NCI-H82 treated with DMSO at 0.1 percent for 48 hours (cell line): ENCODE results near the gene CLK3.
A peak's percentile ranks its signal among the peaks of the same experiment; 100 is the strongest.
"Not testable (repeated sequence)": the region's sequence is repeated elsewhere in the genome, so short reads cannot be mapped to it uniquely, and the experiment has no call there.

ENCODE experiments used
- DNase-seq: peaks from one replicate; lab custom pipeline; 2025; ENCODE audit not compliant: unreplicated experiment; lab: John Stamatoyannopoulos, UW

The CLK3 gene

DNA sequence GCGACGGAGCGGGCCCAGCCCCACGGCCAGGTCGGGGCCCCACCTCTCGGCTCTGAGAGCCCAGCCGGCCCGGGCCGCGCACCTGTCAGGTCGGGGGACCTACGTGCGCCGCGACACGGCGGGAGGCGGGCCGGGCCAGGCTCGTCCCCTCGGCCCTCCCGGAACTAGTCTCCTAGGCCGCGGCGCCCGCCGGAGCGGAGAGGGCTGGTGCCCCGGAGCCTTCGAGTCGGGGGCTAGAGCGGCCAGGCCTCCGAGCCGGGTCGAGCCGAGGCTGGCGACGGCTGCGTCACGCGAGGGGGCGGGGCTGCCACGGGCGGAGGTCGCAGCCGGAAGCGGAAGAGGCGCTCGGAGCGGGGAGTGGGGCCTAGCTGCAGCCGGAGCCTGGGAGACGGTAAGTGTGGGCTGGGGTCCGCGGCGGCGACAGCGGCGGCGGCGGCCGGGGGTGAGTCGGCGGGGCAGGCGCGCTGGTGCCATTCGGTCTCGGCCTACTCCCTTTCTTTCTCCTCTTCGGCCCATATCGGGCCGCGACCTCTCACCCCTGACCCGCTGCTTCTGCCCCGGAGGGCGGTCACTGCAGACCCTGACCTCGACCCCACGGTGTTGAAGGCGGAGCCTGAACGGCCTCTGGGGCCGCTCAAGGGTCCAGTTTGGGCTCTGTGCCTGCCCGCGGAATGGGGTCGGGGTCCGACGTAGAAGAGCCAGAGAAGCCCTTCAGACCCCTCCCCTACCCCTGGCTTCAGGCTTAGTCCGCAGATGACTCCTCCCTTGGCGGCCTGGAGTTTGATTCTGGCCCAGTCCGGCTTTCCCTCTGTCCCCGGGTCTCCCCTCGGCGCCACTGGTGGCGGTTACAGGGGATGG lies at the start of gene CLK3:
Gene CLK3 (plus strand): TSS at position 329 of the 858 bp plus-strand sequence. CDS start 3,361 bp downstream, outside the sequence.
- DNase-seq, result peak; percentile 89

DNA sequence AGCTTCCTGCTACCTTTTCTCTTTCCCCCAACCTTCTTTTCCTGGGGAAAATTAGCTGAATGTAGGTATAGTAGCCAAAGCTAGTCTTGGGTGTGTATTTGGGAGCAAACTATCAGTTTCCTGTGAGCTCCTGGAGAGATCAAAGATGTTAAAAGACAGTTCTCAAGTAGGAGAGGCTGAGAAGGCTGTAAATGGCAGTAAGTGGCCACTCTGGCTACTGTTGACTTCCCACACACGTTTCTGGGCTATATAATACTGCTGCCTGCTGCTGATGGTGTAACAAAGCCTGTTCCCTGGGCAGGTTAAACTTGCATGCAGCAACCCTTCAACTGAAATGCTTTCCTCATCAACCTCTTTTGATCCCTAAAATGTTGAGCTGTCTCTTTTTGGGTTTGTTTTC lies 47.0 kb upstream of the CLK3 start:
- DNase-seq, result no peak

DNA sequence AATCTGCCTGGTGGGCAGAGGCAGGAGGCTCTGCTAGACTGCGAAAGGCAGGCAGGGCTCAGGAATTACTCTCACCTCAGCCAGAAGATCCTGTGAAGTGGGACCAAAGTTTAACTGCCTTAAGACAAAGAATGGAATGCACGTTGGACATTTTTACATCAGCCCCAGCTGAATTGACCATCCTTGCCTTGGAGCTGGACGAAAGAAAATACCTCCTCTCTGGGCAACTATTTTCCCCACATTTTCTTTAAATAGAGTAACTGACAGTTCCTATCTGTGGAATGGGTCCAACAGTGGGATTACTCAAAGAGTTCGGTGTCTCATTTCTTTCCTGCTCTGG lies 45.9 kb upstream of the CLK3 start:
- no peak for DNase-seq

GRCh38 chr15:74571191-74571590 lies 44.4 kb upstream of the CLK3 start:
- DNase-seq, result no peak

- DNase-seq, result no peak
Observed at GRCh38 chr15:74573987-74574386, 41.6 kb upstream of the CLK3 start.

DNA sequence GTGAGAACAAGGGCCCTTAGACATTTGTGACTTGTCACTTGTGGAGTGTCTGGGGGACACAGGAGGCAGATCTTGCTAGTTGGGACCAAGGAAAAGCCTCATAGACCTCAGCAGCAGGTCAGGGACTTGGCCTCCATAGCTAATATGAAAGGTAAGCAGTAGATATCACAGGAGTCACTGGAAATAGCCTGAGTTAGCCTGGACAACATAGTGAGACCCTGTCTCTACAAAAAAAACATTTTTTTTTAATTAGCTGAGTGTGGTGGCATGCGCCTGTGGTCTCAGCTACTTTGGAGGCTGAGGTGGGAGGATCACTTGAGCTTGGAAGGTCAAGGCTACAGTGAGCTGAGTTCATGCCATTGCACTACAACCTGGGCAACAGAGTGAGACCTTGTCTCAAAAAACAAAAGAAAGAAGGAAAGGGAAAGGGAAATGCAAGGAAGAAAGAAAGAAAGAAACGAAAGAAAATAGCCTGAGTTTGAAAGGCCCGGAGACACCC lies 37.1 kb upstream of the CLK3 start:
- no peak for DNase-seq

GRCh38 chr15:74579001-74579400 lies 36.6 kb upstream of the CLK3 start:
- DNase-seq, result no peak

DNA sequence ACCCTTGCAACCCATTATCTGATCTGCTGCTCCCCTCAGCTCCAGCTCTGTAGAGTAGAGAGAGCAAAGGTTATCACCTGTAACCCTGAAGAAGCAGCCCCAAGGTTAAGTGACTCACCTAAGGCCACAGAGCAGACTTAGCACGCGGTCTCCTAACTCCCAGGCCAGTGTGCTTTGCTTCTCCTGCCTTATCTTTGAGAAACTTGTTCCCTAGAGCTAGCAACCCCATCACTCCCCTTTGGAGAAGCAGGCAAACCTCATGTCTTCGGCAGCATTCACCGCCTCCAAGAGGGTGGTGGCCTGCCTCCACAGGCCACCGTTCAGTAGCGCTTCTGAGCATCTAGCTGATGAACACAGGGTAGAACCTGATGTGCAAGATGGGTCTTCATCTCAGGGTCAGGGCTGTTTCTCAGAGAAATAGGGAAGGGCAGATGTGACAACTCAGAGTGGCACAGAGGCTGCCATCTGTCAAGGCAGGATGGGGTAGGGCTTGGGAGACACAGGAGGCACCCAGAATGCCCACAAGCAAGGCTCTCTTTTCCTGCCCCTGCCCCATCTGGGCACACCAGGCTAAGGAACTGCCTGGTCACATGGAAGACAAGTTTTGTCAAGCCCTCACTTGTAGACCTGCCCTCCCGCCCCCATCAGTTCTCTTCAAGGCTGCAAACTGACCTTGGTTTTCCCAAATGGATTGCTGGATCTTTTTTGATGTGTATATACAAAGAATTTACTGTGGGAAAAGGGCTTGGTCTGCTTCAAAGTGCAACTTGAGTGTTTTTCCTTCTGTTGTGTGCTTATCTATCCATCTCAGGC lies 34.9 kb upstream of the CLK3 start:
- no peak for DNase-seq

DNA sequence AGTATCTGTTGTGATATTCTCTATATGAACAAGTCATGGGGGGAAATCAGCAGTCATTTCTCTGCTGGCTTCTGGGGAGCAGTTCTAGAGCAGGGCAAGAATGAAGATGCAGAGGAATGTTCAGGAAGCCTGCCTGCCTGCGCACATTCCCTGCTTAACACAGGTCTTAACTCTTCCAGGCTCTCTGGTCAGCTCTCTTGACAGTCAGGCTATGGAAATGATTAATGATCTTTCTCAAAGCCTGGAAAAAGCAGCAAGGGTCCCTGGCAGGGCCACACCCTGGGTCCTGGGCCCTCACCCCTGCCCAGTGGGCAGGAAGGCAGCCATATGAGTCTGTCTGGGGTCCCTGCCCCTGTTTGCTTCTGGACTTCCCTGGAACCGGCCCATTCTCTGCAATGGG lies 31.4 kb upstream of the CLK3 start:
- no peak for DNase-seq

DNA sequence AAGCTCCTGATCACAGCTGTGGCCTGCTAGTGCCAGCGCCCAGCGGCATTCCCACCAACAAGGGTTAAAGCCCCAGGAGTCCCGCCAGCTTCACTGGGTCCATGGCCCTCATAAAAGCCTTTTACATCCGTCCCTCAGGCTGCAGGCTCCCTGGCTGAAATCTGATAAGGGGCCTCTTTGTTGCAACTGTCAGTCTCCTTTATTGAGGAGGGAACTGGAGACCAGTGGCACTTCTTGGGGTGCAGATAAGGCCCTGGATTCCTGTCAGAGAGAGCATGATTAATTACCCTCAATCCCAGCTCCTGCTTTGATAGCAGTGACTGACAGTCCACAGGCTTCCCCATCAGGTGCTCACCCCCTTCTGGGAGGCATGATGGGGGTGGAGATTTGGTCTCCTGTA lies 30.9 kb upstream of the CLK3 start:
- DNase-seq, result no peak

- DNase-seq, result no peak
Observed at GRCh38 chr15:74585191-74585590, 30.4 kb upstream of the CLK3 start.

GRCh38 chr15:74585857-74586256 lies 29.8 kb upstream of the CLK3 start:
- DNase-seq, result no peak

GRCh38 chr15:74589826-74590225 lies 25.8 kb upstream of the CLK3 start:
- no peak for DNase-seq

DNA sequence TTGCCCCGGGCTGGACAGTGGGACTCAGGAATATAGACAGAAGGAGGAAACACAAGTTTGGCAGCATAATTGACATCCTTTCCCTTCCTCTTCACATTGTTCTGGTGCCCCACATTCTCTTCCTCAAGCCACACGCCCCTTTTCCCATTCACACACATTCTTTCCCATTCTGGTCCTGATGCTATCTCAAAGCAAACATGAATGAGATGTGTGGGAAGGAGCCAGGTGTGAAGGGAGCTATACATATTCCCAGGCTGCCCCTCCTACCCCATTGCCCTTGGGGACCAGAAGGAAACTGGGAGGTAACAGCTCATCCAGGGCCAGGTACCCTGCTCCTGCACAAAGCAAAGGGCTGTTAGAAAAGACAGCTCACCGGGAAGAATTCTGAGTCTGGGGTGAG lies 23.4 kb upstream of the CLK3 start:
- no peak for DNase-seq

- DNase-seq, result no peak
Observed at GRCh38 chr15:74593122-74593521, 22.5 kb upstream of the CLK3 start.

- DNase-seq, result no peak
Observed at GRCh38 chr15:74594455-74594854, 21.2 kb upstream of the CLK3 start.

DNA sequence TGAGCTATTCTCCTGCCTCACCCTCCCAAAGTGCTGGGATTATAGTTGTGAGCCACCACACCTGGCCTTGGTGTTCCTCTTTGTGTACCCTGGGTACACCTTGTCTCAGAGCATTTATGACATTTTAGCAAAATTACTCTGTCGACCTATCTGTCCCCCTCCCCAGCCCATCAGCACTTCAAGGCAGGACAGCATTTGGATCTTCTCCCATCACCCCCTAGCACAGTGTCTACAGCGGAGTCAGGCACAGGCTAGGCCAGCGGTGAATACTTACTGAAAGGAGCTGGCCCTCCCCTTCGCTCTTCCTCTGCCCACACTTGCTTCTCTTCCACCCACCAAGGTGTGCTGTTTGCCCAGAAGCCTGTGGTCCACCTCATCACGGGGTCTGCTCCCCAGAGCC lies 20.4 kb upstream of the CLK3 start:
- DNase-seq, result no peak

DNA sequence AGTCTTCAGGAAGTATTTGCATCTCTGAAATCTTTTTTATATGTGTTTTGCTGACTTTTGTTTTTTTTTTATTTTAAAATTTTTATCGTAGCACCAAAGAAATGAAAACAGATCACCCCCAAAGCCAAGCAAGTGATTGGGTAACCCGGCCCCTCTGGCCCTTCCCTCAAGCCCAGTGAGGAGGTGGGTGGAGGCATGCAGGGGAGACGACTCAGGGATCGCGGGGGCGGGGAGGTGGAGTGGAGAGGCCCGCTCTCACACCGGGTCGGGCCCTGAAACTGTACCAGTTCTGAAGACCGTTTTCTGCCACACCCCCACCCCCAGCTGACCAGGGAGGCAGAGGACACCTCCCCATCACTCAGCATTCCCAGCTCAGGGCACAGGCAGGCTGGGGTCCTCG lies 18.9 kb upstream of the CLK3 start:
- DNase-seq, result not testable (repeated sequence)

DNA sequence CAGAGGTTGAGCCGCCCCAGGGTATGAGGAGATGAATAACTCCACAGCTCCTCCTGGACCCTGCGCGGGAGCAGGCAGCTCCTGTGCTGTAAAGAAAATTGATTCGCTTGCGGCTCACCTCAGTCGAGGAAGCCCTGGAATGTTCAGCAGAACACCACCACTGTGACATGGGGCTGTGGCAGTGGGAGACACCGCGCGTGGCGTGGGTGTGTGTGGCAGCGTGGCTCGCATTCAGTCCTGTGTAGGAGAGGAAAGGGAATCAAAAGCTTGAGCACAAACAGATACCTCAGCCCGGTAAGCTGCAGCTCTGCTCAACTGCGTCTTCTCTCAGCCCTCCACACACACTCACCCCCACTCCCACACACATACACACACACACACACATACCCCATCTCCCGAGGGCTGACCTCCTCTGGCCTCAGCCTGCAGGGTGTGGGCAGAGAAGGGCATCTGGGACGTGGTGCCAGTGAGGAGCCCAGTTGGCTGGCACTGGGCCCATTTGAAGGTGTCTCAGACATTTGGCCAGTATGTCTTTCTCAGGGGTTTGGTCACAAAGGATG lies 18.4 kb upstream of the CLK3 start:
- not testable (repeated sequence) for DNase-seq

DNA sequence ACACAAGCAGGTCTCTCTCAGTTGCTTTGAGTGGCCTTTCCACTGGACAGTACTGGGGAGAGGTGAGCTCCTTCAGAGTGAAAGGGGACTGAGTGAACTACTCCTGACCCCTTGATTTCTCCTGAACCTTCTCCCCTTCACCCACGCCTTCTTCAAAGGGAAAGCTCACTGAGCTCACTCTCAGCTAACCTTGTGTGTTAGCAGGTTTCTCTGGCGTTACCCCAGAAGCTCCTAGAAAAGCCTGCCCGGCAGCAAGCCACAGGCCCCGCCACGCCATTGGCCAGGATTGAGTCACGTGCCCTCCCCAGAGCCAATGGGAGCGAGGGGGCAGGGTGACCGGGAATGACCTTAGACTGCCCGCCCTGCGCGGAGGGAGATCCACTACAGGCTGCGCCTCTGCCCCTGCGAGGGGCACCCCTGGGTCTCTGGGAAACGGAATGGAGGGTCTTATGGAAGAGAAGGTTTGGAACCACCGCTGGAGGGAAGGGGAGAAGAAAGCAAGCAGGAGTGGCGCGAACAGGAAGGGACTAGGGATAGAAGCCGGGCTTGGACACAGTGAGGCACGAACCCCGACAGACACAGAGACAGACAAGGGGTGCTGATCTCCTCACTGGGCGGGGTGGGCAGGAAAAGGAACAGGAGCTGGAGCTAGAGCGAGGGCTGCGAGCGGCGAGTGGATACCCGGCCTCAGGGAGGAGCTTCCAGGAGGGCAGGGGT lies 17.4 kb upstream of the CLK3 start:
- peak; percentile 71 for DNase-seq

DNA sequence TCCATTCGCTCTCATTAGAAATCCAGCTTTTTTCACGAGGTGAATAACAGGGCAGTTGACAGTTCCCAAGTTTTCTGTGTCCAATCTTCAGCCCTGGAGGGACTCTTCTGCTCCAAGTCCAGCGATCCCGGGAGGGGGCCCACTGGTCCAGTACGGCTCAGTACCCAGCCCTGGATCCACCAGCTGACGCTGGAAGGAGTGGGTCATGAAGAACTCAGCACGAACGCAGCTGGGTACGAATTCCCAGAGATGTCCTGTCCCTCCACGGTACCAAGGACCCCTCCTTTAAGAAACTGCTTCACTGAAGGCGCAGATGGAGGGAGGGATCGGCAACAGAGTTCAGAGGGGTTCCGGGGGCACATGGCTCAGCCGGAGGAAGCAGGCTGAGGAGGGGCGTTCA lies 16.5 kb upstream of the CLK3 start:
- DNase-seq, result no peak
